Adrenal gland (tissue), 12 donors: ENCODE measurements around the gene NPC1L1. TPM values are rescaled to one million over a fixed set of nuclear protein-coding genes. Genes with fewer than 3 reads are reported as not detected.

Source experiments
- DNase-seq, 7 donors: peaks; one replicate each; pipeline ENCODE4 v3.0.0-alpha.2; 2019 to 2020
- H3K27ac ChIP-seq, 5 donors: fragments of 200-600 bp; sonication (generic) in 4 of 5; 1 replicate in 3 of 5; 2 replicates in 2 of 5; pipeline versions ENCODE4 v1.5.1 to v1.8.0; 2016 to 2020; ENCODE audit warnings: mild to moderate bottlenecking in 1 of 5
- H3K27me3 ChIP-seq: fragments of 200-600 bp; 2 replicates; pipeline ENCODE4 v1.8.0; 2021
- H3K36me3 ChIP-seq, 2 donors: fragments of 200-600 bp; replicated peaks in 1 of 2; 1 replicate in 1 of 2; 2 replicates in 1 of 2; pipeline versions ENCODE4 v1.5.1 to v1.8.0; 2018 to 2022
- H3K4me1 ChIP-seq, 2 donors: fragments of 200-600 bp; replicated peaks in 1 of 2; 1 replicate in 1 of 2; 2 replicates in 1 of 2; pipeline versions ENCODE4 v1.5.1 to v1.8.0; 2018 to 2021
- H3K4me3 ChIP-seq, 4 donors: fragments of 200-600 bp; sonication (generic) in 3 of 4; one replicate each; pipeline ENCODE4 v1.5.1; 2016 to 2018
- H3K9me3 ChIP-seq, 3 donors: fragments of 200-600 bp; sonication (generic) in 1 of 3; replicated peaks in 1 of 3; 1 replicate in 2 of 3; 2 replicates in 1 of 3; pipeline versions ENCODE4 v1.5.1 to v1.8.0; 2016 to 2021
- CTCF ChIP-seq, 6 experiments: fragments of 450-650 bp in 4 of 6; fragments of 200-600 bp in 2 of 6; sonication (generic) in 1 of 6; IDR thresholded peaks; 1 replicate in 5 of 6; 2 replicates in 1 of 6; pipeline versions ENCODE4 v1.5.1 to v1.8.0; 2016 to 2021; ENCODE audit warnings: antibody characterized with exemption in 6 of 6, mild to moderate bottlenecking in 2 of 6, moderate library complexity in 1 of 6
- POLR2A ChIP-seq, 2 donors: fragments of 450-650 bp; IDR thresholded peaks; one replicate each; pipeline ENCODE4 v1.6.1; 2017; ENCODE audit warnings: antibody characterized with exemption in 2 of 2, mild to moderate bottlenecking in 2 of 2, moderate library complexity in 1 of 2
- WGBS, 4 donors: extraction: QIAGEN DNeasy Blood & Tissue Kit in 2 of 4; methylation state at CpG; one replicate each; pipeline versions ENCODE4 v1.1.5 to v1.1.7; 2013 to 2017; 5-methylcytosine and 5-hydroxymethylcytosine counted together
- intact Hi-C, 2 donors: fragments of 100-400 bp; cut with DNase I; formaldehyde crosslinking; loops; one replicate each; pipeline versions ENCODE4 v1.14.1 to v1.15.0; 2022 to 2023
- polyA plus RNA-seq, 3 donors: library from polyadenylated mRNA; stranded (reverse); fragments of 200-250 nt in 2 of 3; fragments of 350-450 nt in 1 of 3; fragmentation: Illumina TruSeq in 1 of 3; extraction: RNeasy Lipid Tissue Mini Kit (QIAGEN cat#74804) in 1 of 3; gene quantifications; one replicate each; pipeline ENCODE4 v1.2.3, GENCODE V29; 2013 to 2014
- total RNA-seq, 9 donors: library from RNA; depleted of rRNA in 4 of 9; stranded (reverse); fragments of >200 nt in 4 of 9; fragments of 120-200 nt in 1 of 9; fragmentation: NEBNext Ultra II Directional in 1 of 9; extraction: Animal tissue kit (Norgen Biotek cat#: 25700) in 1 of 9; gene quantifications; one replicate each; pipeline versions ENCODE4 v1.1.0 to v1.2.4, GENCODE V29; 2013 to 2023
- donor health status: healthy with polysubstance abuse.
- donor health status: Bipolar disorder and iron deficiency.
- donor health status: DM: yes; HTN: yes; CAD: no.
- donor health status: DM: no; HTN: no; CAD: no.
- donor health status: DM: no; HTN: no; CAD: no.
- donor health status: DM: yes; HTN: yes; CAD: no.

NPC1L1 gene
- total and polyA plus RNA-seq, 12 donors, result under 0.01 to 0.48 (median 0.08) TPM; not detected in 2

GRCh38 chr7:44541876-44542610, 913 bp upstream of the NPC1L1 start:
- intact Hi-C loops, result no loop called here
- WGBS, 4 donors, result 86 to 97% (median 92%) methylated on average over 6 of the region's 6 CpGs
- no peaks in the 10 kb centered on the region for H3K36me3 ChIP-seq
- no peaks in the 10 kb centered on the region for H3K4me1 ChIP-seq
- H3K27me3 ChIP-seq, result no peaks in the 10 kb centered on the region
- H3K9me3 ChIP-seq, result no peaks in the 10 kb centered on the region
- DNase-seq, result no peak
- H3K27ac ChIP-seq, result no peak overlapping the region
- no peak overlapping the region for H3K4me3 ChIP-seq
- no peak for TF ChIP-seq CTCF (IDR thresholded peaks at IDR 0.05)
- no peak for TF ChIP-seq POLR2A (IDR thresholded peaks at IDR 0.05)

- no peaks in the 10 kb centered on the region for H3K4me1 ChIP-seq
- no peak for DNase-seq
- TF ChIP-seq CTCF (IDR thresholded peaks at IDR 0.05), result no peak
- TF ChIP-seq POLR2A (IDR thresholded peaks at IDR 0.05), result no peak
- no peak overlapping the region for H3K4me3 ChIP-seq
- H3K9me3 ChIP-seq, result no peaks in the 10 kb centered on the region
- H3K27me3 ChIP-seq, result no peaks in the 10 kb centered on the region
- WGBS, 4 donors, result 78 to 100% (median 91%) methylated on average over 1 to 5 of the region's 5 CpGs
- no peak overlapping the region for H3K27ac ChIP-seq
- intact Hi-C loops, result no loop called here
- no peaks in the 10 kb centered on the region for H3K36me3 ChIP-seq
These were observed 520 bp downstream of the NPC1L1 start for GRCh38 chr7:44540592-44541027.

- no peak overlapping the region for H3K4me3 ChIP-seq
- 86 to 92% (median 90%) methylated on average over 12 to 27 of the region's 27 CpGs for WGBS, 4 donors
These were observed 1.2 kb downstream of the NPC1L1 start for GRCh38 chr7:44539669-44540506.

More at GRCh38 chr7:44539669-44540506, 1.2 kb downstream of the NPC1L1 start:
- intact Hi-C loops, result no loop called here
- TF ChIP-seq CTCF (IDR thresholded peaks at IDR 0.05), result no peak
- TF ChIP-seq POLR2A (IDR thresholded peaks at IDR 0.05), result no peak
- no peak overlapping the region for H3K27ac ChIP-seq
- H3K36me3 ChIP-seq, result no peaks in the 10 kb centered on the region
- H3K9me3 ChIP-seq, result no peaks in the 10 kb centered on the region
- no peak for DNase-seq
- no peaks in the 10 kb centered on the region for H3K4me1 ChIP-seq
- H3K27me3 ChIP-seq, result no peaks in the 10 kb centered on the region
